Kidney capillary endothelial cell (primary cell): Measurements from ENCODE around the gene OR13C8.
"Not testable (repeated sequence)": the region's sequence is repeated elsewhere in the genome, so short reads cannot be mapped to it uniquely, and the experiment has no call there.

Source experiments
- DNase-seq: peaks from one replicate; pipeline ENCODE4 v3.0.0-alpha.2; 2018; ENCODE audit warnings: low spot score

The OR13C8 gene, protein sequence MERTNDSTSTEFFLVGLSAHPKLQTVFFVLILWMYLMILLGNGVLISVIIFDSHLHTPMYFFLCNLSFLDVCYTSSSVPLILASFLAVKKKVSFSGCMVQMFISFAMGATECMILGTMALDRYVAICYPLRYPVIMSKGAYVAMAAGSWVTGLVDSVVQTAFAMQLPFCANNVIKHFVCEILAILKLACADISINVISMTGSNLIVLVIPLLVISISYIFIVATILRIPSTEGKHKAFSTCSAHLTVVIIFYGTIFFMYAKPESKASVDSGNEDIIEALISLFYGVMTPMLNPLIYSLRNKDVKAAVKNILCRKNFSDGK

GRCh38 chr9:104568868-104569267 lies at the start of gene OR13C8:
TSS of gene OR13C8 (plus strand) at chr9:104569168. CDS start at chr9:104569168, 0 bp downstream.
- DNase-seq: no peak

DNA sequence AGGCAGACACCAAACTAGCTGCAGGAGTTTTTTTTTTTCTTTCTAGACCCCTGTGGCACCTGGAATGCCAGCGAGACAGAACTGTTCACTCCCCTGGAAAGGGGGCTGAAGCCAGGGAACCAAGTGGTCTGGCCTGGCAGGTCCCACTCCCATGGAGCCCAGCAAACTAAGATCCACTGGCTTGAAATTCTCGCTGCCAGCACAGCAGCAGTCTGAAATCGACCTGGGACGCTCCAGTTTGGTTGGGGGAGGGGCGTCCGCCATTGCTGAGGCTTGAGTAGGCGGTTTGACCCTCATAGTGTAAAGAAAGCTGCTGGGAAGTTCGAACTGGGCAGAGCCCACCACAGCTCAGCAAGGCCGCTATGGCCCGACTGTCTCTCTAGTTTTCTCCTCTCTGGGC lies 48.7 kb upstream of the OR13C8 start:
- DNase-seq: not testable (repeated sequence)

DNA sequence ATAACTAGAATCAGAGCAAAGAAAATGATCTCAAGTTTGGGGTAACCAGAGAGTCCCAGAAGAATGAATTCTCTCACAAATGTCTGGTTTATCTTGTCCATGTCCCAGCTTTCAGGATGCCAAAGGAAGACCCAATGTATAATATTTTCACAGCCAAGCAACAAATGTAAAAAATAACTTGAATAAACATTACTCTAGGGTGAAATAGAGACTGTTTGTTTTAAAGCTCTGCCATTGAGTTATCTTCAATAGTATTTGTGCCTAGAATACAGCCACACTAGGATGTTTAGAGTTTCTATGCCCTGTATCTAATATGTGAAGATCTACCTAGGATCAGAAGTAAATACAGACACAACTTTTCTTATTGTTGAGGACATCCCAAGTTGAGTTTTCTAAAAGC lies 41.9 kb upstream of the OR13C8 start, which contains the start of gene OR13C4:
OR13C4 (minus strand) TSS at position 101 of the 400 bp plus-strand sequence; CDS start at position 101, 0 bp downstream.
- no peak for DNase-seq

GRCh38 chr9:104536756-104537155 lies 32.2 kb upstream of the OR13C8 start, which contains the start of gene OR13C3:
TSS of gene OR13C3 (minus strand) at chr9:104536856. CDS start at chr9:104536723, 133 bp downstream.
- DNase-seq: no peak

GRCh38 chr9:104539275-104539674 lies 29.7 kb upstream of the OR13C8 start:
- DNase-seq: no peak

DNA sequence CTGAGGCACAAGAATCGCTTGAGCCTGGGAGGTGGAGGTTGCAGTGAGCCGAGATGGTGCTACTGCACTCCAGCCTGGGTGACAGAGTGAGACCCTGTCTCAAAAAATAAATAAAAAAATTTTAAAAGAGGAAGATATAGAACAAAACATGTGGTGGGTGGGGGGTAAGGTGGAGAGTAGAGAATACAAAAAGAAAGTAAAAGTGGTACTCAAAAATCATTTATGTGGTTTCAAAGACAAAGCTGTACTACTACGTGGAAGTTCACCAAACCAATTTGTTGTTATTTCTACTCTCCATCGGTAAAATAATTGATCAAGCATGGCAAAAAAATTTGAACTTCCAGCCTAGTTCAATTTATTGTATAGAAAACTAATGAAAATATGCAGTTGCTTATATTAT lies 24.3 kb upstream of the OR13C8 start:
- no peak for DNase-seq

GRCh38 chr9:104553261-104553660 lies 15.7 kb upstream of the OR13C8 start:
- no peak for DNase-seq

- no peak for DNase-seq
Measured at GRCh38 chr9:104555521-104555920, 13.4 kb upstream of the OR13C8 start.

DNA sequence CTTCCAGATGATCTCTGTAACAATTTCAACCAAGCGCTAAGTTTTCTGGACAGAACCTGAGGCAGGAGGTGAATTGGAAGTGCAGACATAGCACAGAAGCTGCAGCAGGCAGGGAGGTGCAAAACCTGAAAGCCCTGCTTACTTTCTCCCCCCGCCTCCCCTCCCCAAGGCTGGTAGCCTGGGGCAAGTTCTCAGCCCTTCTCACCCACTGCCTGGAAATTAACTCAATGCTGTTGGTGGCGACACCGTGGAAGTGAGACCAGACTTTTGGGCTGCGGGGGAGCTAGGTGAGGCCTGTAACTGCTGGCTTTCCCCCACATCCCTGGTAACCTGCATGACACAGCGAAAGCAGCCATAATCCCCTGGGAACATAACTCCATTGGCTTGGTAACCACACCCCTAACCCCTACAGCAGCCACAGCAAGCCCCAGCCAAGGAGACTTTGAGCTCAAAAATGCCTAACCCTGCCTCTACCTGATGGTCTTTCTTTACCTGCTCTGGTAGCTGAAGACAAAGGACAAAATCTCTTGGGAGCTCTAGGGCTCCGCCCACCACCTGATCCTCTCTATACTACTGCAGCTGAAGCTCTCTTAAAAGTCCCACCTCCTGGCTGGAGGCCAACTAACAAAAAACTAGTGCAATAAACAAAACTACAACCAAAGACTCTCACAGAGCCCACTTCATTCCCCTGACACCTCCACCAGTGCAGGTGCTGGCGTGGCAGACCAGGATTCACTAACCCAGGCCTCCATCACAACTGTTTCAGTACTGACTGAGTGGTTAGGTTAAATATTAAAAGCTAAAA lies 11.9 kb upstream of the OR13C8 start:
- DNase-seq: no peak

DNA sequence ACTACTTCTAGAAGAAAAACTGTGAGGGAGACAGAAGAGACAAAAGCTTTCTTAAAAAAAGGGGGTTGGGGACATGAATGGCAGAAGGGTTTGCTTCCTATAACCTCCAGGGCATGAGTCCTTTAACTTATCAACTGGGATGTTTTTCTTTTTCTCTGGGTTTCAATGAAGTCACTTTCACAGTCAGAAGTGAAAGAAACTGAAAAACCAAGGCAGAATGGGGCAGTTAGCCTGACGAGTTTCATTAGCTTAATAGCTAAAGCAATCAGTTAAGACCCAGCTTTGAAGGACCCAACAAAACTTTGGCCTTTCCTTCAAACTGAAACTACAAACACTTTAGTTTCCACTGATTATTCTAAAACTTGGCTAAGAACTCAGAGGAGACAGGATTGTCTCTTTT lies 4.6 kb upstream of the OR13C8 start:
- no peak for DNase-seq

DNA sequence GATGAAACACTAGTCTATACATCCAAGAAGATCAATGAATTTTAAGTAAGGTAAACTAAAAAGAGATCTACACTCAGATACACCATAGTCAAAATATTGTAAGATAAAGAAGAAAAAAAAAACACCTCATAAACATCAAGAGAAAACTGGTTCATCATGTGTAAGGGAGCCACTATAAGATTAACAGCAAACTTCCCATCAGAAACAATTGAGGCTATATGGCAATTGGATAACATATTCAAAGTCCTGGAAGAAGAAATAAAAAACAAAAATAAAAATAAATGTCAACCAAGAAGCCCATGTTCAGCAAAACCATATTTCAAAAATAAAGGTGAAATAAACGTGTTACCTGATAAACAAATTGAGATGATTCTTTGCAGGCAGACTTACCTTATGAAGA lies 3.6 kb downstream of the OR13C8 start:
- no peak for DNase-seq

DNA sequence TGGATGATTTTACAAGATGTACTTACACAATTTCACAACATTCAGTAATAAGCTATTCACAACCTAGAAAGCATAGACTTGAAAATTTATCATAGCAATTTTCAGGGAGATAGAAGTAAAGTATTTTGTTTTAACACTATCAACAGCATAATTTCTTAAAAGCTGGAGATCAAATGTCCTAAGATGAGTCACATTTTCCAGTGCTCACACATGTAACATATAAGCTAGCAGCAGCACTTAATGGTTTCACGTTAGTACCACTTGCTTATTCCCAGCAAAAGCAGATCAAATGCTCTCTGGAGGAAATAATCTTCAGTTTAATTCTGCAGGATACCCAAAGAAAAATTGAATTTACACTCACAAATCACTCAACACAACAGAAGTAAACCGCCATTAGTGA lies 6.5 kb downstream of the OR13C8 start:
- no peak for DNase-seq

- no peak for DNase-seq
Measured at GRCh38 chr9:104577263-104577662, 8.3 kb downstream of the OR13C8 start.

DNA sequence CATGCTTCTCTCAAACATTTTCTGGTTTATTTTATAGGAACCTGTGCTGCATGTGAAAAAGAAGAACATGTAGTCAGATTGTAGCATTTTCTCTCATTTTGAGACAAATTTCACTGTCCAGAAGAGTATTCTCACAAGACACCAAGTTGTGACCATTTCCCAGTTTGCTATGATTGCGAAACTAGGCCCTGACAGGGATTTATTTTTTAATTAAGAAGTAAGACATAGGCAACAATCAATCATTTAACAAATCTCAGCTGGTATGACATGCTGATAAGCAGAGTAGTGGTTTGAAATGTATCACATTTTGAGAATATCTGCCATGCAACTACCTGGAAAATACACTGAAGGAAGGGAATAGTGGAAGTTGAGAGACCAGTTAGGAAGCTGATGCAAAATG lies 11.6 kb downstream of the OR13C8 start:
- DNase-seq: no peak

GRCh38 chr9:104586496-104587180 lies 17.7 kb downstream of the OR13C8 start:
- DNase-seq: no peak

GRCh38 chr9:104589626-104590025 lies 20.7 kb downstream of the OR13C8 start:
- no peak for DNase-seq

- DNase-seq: not testable (repeated sequence)
Measured at GRCh38 chr9:104598749-104599148, 29.8 kb downstream of the OR13C8 start.

GRCh38 chr9:104599313-104599712 lies 30.3 kb downstream of the OR13C8 start, which contains the start of gene OR13C5:
TSS of gene OR13C5 (minus strand) at chr9:104599413. CDS start at chr9:104599413, 0 bp downstream.
- not testable (repeated sequence) for DNase-seq

GRCh38 chr9:104604801-104605200 lies 35.8 kb downstream of the OR13C8 start:
- no peak for DNase-seq

- DNase-seq: not testable (repeated sequence)
Measured at GRCh38 chr9:104605527-104605926, 36.6 kb downstream of the OR13C8 start, which contains the start of gene OR13C2. TSS of gene OR13C2 (minus strand) at chr9:104605627. CDS start at chr9:104605627, 0 bp downstream.

DNA sequence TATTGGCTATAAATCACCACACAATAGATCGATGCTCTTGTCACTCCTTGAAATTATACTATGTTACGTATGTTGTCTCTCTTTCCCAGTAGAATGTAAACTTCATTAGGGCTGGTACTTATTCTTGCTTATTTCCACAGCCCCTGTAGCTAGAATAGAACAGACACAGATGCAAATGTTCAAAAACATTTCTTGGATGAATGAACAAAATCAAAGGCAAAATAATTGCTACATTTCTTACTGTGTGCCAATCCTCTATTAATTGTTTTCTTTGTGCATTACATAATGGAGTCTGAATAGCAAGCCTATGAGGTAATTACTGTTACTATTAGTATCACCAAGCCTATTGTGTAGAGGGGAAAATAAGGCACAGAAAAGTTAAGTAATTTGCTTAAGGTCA lies 37.2 kb downstream of the OR13C8 start:
- DNase-seq: no peak

DNA sequence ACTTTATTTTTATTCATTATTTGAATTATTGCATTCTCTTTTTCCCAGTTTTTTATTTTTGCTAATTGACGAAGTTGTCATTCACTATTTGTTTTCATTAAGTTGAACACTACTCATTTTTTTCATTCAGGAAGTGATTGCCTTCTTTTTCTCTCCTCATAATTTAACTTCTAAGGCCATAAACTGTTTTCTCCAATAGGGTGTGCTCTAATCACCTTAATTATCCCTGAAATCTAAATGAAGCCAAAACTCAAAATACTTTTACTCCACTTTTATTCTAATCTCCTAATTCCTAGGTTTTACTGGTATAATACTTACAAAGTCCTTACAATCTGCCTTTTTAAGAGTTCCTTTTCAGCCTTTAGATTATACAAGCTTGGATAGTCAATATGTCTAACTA lies 39.4 kb downstream of the OR13C8 start:
- peak; percentile 2 for DNase-seq
